NCI-H1930 (cell line): ENCODE results near the gene CTLA4.

Source experiments
- DNase-seq, 2 experiments: peaks; one replicate each; lab custom pipeline; 2025; lab: John Stamatoyannopoulos, UW

The CTLA4 gene

GRCh38 chr2:203867561-203868200 lies at the start of gene CTLA4:
Gene CTLA4, plus strand, starts transcription at chr2:203867771. Its CDS starts 172 bp downstream, at chr2:203867943.
- DNase-seq = no peak

- DNase-seq = no peak
These were observed 48.9 kb upstream of the CTLA4 start for GRCh38 chr2:203818656-203819055.

GRCh38 chr2:203819434-203820133 lies 48.0 kb upstream of the CTLA4 start:
- no peak for DNase-seq

GRCh38 chr2:203820969-203821368 lies 46.6 kb upstream of the CTLA4 start:
- DNase-seq = no peak

GRCh38 chr2:203822240-203822639 lies 45.3 kb upstream of the CTLA4 start:
- no peak for DNase-seq

- no peak for DNase-seq
These were observed 44.4 kb upstream of the CTLA4 start for GRCh38 chr2:203823173-203823572.

GRCh38 chr2:203824057-203824456 lies 43.5 kb upstream of the CTLA4 start:
- no peak for DNase-seq

- DNase-seq = no peak
These were observed 43.0 kb upstream of the CTLA4 start for GRCh38 chr2:203824603-203825002.

GRCh38 chr2:203826704-203827103 lies 40.9 kb upstream of the CTLA4 start:
- no peak for DNase-seq

- no peak for DNase-seq
These were observed 37.1 kb upstream of the CTLA4 start for GRCh38 chr2:203830304-203831055.

- no peak for DNase-seq
These were observed 32.2 kb upstream of the CTLA4 start for GRCh38 chr2:203835420-203835819.

- DNase-seq = no peak
These were observed 31.4 kb upstream of the CTLA4 start for GRCh38 chr2:203835892-203836800.

GRCh38 chr2:203840655-203841205 lies 26.8 kb upstream of the CTLA4 start:
- no peak for DNase-seq

- no peak for DNase-seq
These were observed 25.9 kb upstream of the CTLA4 start for GRCh38 chr2:203841654-203842053.

- DNase-seq = no peak
These were observed 25.2 kb upstream of the CTLA4 start for GRCh38 chr2:203842373-203842772.

- DNase-seq = no peak
These were observed 21.0 kb upstream of the CTLA4 start for GRCh38 chr2:203846490-203847105.

GRCh38 chr2:203849010-203849409 lies 18.6 kb upstream of the CTLA4 start:
- no peak for DNase-seq

GRCh38 chr2:203852760-203853159 lies 14.8 kb upstream of the CTLA4 start:
- DNase-seq = no peak

GRCh38 chr2:203853271-203853670 lies 14.3 kb upstream of the CTLA4 start:
- DNase-seq = no peak

- no peak for DNase-seq
These were observed 13.8 kb upstream of the CTLA4 start for GRCh38 chr2:203853722-203854121.

- DNase-seq = no peak
These were observed 12.3 kb upstream of the CTLA4 start for GRCh38 chr2:203855274-203855673.
